AG09309 (cell line): Measurements from ENCODE around the gene GRN.

ENCODE experiments used
- DNase-seq: peaks from one replicate; pipeline ENCODE4 v3.0.0-alpha.2; 2010; ENCODE audit warnings: low read depth
- H3K4me3 ChIP-seq: 2 replicates; pipeline ENCODE4 v1.5.1; 2011; ENCODE audit warnings: mild to moderate bottlenecking, low read depth, low read length, moderate library complexity; ENCODE audit not compliant: control insufficient read depth
- TF ChIP-seq, protein P1 (sequence below): IDR thresholded peaks from 2 replicates; pipeline ENCODE4 v1.5.1; 2011; ENCODE audit warnings: mild to moderate bottlenecking, low read depth, low read length, inconsistent platforms; ENCODE audit not compliant: insufficient read depth, control insufficient read depth; ENCODE audit errors: missing control alignments

GRN gene

GRCh38 chr17:44350733-44351226, 5.7 kb downstream of the GRN start:
- no peak overlapping the region for H3K4me3 ChIP-seq
- no peak for DNase-seq
- TF ChIP-seq, protein P1, sequence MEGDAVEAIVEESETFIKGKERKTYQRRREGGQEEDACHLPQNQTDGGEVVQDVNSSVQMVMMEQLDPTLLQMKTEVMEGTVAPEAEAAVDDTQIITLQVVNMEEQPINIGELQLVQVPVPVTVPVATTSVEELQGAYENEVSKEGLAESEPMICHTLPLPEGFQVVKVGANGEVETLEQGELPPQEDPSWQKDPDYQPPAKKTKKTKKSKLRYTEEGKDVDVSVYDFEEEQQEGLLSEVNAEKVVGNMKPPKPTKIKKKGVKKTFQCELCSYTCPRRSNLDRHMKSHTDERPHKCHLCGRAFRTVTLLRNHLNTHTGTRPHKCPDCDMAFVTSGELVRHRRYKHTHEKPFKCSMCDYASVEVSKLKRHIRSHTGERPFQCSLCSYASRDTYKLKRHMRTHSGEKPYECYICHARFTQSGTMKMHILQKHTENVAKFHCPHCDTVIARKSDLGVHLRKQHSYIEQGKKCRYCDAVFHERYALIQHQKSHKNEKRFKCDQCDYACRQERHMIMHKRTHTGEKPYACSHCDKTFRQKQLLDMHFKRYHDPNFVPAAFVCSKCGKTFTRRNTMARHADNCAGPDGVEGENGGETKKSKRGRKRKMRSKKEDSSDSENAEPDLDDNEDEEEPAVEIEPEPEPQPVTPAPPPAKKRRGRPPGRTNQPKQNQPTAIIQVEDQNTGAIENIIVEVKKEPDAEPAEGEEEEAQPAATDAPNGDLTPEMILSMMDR: peak; percentile 85

DNA sequence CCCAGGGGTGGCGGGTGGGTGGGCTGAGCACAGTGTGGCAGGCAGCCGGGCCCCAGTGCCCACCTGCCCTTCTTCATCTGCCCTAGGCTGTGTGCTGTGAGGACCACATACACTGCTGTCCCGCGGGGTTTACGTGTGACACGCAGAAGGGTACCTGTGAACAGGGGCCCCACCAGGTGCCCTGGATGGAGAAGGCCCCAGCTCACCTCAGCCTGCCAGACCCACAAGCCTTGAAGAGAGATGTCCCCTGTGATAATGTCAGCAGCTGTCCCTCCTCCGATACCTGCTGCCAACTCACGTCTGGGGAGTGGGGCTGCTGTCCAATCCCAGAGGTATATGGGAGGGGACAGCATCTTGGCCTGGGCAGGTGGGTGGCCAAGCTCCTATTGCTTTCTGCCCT, 6.4 kb downstream of the GRN start:
- no peak for DNase-seq
- H3K4me3 ChIP-seq: no peak overlapping the region
- TF ChIP-seq, protein P1: no peak

- TF ChIP-seq, protein P1: no peak
- no peak for DNase-seq
- H3K4me3 ChIP-seq: no peak overlapping the region
These were observed 7.1 kb downstream of the GRN start for GRCh38 chr17:44351961-44352827.

DNA sequence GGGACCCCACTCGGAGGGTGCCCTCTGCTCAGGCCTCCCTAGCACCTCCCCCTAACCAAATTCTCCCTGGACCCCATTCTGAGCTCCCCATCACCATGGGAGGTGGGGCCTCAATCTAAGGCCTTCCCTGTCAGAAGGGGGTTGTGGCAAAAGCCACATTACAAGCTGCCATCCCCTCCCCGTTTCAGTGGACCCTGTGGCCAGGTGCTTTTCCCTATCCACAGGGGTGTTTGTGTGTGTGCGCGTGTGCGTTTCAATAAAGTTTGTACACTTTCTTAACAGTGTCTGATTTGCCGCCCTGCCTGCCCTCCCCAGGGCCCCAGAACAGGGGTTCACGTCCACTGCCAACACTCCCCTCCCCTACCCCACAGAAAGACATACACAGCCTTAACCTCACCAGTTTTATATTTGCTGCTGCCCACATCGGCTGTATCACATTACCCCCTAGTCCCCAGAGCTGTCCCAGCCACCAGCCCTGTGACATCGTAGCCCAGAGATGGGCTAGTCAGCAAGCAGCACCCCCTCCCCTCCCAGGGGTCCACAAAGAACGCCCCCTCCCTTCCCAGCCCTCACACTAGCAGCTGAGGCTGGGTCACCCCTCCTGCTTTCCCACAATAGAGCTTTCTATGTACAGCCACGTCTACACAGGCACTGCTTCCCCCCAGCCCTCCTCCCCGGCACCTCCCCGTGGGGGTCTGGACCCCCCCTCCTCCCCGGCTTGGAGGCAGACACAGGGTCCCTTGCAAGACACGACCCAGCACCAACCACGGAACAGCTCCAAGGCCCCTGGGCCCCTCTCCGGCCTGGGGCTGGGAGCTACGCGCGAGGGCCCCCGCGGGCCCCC, 7.9 kb downstream of the GRN start:
- TF ChIP-seq, protein P1: no peak
- H3K4me3 ChIP-seq: no peak overlapping the region
- DNase-seq: no peak

DNA sequence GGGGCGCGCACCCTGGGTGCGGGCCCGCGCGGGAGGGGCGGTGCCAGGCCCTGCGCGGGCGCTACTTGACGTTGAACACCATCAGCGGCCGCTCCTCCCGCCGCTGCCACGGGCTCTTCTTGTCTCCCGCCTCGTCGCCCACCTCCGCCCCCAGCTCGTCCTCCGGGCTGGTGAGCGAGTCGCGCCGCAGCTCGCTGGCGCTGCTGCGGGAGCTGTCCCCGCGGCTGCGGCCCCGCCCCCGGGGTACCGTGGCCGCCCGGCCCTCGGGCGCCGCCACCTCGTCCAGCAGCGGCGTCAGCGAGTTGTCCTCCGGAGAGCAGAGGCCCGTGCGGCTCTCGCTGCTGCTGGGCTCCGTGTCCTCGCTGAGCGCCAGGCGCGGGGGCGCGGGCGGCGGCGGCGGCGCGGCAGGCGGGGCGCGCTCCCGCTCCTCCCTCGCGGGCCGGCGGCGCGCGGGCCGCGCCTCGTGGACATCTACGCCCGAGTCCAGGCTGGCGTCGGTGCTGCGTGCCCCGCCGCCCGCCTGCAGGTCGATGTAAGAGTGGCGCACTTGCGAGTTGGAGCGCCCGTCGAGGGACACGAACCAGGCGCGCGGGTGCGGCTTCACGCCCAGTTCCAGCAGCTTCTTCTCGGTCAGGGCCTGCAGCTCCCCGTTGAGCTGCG, 8.7 kb downstream of the GRN start:
- no peak for DNase-seq
- H3K4me3 ChIP-seq: no peak overlapping the region
- TF ChIP-seq, protein P1: no peak

DNA sequence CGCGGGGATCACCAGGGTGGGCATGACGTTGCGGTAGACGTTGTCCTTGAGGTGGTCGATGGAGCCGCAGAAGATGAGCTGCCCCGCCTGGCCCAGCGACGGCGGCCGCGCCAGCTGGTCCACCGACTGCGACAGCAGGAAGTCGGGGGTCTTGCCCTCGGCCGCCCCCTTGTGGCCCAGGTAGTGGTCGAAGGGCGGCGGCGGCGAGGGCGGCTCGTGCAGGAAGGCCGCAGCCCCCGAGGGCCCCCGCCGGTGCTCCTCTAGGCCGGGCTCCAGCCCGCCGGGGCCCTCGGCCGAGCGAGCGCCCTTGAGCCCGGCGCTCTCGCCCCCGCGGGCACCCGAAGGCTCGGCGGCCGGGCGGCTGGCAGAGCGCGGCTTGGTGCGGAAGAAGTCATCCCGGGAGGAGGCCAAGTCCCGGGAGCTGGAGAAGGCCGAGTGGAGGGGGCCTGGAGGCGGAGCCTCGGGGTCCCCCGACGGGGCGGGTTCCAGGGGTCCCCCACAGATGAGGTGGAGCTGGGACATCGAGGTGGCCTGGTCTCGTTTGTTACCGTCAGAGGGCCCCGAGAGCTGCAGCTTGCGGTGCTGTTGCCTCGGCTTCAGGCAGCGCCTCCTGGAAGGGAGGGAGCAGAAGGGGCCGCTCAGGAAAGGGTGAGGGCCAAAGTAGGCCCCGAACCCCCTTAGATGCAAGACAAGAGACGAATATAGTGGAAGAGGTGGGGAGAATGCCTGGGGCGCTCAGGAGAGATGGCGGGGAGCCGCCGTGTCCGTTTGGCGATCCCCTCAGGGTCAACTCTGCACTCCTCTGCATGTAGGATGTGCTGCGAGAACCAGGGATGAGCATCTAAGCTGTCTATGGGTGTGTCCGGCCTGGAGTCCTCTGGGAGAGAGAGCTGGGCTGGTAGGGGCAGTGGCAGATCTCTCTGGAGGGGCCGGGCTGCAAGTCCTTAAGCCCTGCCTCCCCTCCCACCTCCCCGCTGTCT, 9.8 kb downstream of the GRN start:
- no peak for DNase-seq
- H3K4me3 ChIP-seq: no peak overlapping the region
- TF ChIP-seq, protein P1: no peak
